COR-L47 (cell line): ENCODE measurements around the gene INVS.
A peak's percentile ranks its signal among the peaks of the same experiment; 100 is the strongest.
"Not testable (repeated sequence)": the region's sequence is repeated elsewhere in the genome, so short reads cannot be mapped to it uniquely, and the experiment has no call there.

Source experiments
- DNase-seq: peaks from one replicate; lab custom pipeline; 2025; lab: John Stamatoyannopoulos, UW

Gene INVS

GRCh38 chr9:100126423-100126822 lies 27.4 kb downstream of the INVS start:
- DNase-seq = no peak

DNA sequence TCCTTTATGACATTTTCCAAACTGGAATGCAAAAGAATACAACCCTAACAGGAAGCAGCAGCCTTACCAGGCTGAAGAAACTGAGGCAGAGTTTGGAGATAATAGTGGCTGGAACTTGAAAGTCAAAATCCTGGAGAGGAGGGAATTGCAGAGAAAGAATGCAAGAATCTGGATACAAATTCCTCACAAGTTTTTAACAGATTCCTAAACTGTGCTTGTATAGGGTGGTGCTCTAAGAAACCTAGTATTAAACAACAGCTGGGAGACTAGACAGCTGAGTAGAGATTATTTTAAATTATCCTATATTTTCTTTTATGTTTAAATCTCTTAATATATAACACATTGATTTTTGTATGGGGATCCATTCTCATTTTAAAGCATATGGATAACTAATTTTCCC lies 30.7 kb downstream of the INVS start:
- no peak for DNase-seq

- DNase-seq = no peak
These were observed 32.2 kb downstream of the INVS start for GRCh38 chr9:100131216-100131615.

DNA sequence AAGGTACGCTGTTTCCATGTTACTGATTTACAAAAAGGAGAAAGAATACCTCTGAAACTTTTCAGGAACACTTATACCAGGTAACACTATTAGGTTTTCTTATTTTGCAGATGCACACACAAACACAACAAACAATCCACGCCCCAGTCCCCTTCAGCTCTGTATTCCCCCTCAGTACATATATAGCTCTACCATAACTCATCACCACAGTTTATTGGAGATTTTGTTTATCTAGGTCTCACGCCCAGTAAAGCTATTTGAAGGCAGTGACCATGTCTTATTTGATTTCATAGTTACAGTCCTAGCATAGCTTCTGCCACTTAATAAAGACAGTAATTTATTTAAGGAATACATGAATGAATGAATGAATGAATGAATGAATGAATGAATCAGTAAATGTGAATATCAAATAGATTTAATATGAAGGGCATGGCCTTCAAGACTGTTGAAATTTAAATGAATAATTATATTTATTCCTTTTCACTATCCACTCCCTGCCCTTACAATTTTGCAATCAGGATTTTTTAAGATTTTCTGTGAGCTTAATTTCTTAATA lies 32.9 kb downstream of the INVS start:
- DNase-seq = no peak

DNA sequence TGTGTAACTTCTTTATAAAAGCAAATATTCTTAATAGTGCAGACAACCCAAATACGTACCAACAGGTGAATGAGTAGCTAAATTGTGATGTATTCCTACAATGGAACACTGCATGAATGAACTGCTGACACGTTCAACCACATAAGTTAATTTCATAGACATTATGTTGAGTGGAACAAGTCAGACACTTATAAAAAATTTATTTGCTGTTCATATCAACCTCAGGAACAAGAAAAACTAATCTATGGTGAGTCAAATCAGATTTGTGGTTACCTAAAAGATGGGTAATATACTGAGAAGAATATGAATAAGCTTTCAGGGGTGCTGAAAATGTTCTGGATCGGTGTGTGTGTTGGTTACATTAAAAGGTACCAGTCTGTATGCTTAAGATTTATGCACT lies 35.7 kb downstream of the INVS start:
- DNase-seq = no peak

- not testable (repeated sequence) for DNase-seq
These were observed 37.8 kb downstream of the INVS start for GRCh38 chr9:100136799-100137198.

- not testable (repeated sequence) for DNase-seq
These were observed 41.3 kb downstream of the INVS start for GRCh38 chr9:100140303-100140702.

- DNase-seq = not testable (repeated sequence)
These were observed 42.8 kb downstream of the INVS start for GRCh38 chr9:100141862-100142261.

DNA sequence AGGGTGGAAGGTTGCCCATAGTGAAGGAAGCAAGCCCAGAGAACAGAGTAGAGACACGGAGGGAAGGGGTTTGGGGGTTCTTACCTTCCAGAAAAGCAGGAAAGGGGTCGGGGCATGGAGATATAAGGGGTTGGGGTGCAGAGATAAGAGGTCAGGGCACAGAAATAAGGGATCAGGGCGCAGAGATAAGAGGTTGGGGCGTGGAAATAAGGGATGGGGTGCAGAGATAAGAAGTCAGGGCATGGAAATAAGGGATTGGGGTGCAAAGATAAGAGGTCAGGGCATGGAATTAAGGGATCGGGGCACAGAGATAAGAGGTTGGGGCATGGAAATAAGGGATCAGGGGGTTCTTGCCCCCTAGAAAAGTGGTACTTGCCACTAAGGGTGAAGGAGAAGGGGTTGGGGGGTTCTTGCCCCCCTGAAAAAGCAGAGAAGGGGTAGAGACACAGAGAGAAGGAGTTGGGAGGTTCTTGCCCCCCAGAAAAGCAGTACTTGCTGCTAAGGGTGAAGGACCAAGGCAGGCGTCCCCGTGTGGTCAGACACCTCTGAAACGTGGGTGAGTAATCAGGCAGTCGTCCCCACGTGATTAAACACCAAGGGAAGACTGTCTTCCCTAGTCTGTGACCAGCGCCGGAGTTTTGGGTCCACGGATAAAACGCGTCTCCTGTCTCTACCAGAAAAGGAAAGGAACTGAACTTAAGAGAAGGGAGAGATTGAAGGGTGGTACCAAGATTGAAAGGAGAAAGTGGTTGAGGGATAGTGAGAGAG lies 46.3 kb downstream of the INVS start:
- DNase-seq = not testable (repeated sequence)

DNA sequence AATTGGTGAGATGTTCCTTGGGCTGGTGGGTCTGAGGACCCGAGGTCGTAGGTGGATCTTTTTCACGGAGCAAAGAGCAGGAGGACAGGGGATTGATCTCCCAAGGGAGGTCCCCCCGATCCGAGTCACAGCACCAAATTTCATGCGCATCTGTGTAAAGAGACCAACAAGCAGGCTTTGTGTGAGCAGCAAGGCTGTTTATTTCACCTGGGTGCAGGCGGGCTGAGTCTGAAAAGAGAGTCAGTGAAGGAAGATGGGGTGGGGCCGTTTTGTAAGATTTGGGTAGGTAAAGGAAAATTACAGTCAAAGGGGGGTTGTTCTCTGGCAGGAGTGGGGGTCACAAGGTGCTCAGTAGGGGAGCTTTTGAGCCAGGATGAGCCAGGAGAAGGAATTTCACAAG lies 46.9 kb downstream of the INVS start:
- DNase-seq = not testable (repeated sequence)

DNA sequence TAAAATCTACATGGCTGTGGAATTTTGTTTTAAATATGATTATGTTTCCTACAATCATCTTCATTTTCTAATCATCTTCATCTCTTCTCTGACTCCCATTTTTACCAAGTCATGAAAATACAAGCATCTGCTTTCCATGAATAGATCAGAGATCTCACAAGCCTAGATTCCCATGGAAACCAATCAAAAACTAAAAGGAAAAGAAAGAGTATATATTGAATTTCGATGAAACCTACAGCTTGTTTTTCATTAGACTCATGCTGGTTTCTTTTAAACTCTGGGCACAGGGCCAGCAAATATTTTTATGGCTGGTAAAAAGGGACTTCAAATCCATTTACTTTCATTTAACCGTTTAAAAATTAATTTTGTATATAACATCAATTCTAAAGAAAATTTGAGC lies 51.2 kb downstream of the INVS start:
- peak; percentile 26 for DNase-seq

- no peak for DNase-seq
These were observed 61.0 kb downstream of the INVS start for GRCh38 chr9:100160021-100160420.

DNA sequence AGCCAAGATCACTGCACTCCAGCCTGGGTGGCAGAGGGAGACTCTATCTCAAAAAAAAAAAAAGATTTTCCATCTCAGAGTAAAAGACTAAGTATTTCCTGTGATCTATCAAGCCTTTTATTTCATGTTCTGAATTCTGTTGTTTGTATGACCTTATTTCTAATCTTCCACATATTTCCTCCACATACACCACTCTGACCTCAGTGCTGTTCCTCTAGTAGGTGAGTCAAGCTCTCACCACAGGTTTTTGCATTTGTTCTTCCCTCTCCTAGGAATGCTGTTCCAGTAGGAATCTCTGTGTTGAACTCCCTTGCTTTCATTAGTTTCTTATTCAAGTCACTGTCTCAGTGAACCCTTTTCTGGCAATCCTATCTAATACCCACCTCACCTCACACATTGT lies 68.1 kb downstream of the INVS start:
- DNase-seq = no peak

DNA sequence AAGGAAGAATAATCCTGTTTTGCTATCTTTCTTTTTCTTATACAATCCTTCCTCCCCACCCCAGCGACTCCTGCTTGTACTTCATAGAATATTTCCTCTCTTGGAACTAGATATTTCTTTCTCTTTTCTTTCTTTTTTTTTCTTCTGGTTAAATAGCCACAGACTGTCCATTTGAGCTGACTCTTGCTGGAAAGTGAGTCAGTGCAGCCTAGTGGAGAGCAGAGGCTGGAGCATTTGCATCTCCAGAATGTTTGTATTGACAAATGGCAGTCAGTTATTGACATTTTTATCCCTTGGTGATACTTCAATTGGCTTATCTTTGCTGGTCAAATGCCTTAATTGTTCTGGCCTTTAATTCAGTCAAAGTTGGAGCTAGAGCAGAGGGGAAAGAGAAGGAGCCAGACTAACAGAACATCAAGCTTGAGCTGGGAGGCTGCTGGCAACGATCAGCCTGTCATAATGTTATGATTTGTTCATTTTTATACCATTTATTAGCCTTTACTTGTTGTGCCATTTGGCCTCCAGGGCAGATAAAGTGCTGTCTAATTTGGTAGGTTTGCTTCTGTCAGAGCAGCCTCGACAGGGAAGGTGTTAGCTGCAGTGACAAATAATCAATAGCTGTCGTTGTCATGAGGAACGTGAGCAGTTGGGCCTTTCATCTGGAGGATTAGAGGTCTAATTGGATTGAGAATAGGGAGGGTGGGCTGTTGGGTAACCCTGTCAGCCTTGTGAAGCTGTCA lies 69.0 kb downstream of the INVS start:
- no peak for DNase-seq

- DNase-seq = no peak
These were observed 71.0 kb downstream of the INVS start for GRCh38 chr9:100170085-100170484.

GRCh38 chr9:100170556-100170955 lies 71.5 kb downstream of the INVS start:
- no peak for DNase-seq

- DNase-seq = no peak
These were observed 87.3 kb downstream of the INVS start for GRCh38 chr9:100186356-100186755.

- no peak for DNase-seq
These were observed 91.3 kb downstream of the INVS start for GRCh38 chr9:100190339-100190738.

DNA sequence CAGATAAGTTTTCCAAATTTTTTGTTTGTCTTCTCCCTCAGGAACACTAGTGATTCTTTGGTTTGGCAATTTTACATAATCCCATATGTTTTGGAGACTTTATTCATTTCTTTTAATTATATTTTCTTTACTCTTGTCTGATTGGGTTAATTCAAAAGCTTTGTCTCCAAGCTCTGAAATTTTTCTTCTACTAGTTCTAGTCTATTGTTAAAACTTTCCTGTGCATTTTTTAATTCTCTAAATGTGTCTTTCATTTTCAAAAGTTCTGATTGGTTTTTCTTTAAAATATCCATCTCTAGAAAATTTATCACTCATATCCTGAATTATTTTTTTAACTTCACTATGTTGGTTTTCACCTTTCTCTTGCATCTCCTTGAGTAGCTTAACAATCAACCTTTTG lies 92.2 kb downstream of the INVS start:
- no peak for DNase-seq

- DNase-seq = no peak
These were observed 94.0 kb downstream of the INVS start for GRCh38 chr9:100193078-100193477.

DNA sequence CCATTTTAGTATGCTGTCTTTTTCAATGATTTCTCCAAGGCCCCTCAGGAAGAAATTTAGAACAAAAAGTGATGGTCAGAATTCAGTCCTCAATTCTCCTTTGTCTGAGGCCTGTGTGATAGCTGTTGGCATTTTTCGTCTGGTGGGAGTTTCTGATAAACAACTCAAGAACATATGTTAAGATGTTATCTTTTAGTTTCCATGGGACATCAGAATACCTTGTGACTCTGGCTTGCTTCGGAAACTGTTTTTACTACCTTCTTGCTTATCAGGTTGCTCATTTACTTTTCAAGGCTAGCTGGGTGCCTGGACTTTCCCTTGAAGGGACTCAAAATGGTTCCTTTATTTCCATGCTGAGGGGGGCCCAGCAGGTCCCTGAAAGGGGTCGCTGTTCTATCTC lies 97.2 kb downstream of the INVS start:
- DNase-seq = no peak

GRCh38 chr9:100196828-100197227 lies 97.8 kb downstream of the INVS start:
- no peak for DNase-seq

DNA sequence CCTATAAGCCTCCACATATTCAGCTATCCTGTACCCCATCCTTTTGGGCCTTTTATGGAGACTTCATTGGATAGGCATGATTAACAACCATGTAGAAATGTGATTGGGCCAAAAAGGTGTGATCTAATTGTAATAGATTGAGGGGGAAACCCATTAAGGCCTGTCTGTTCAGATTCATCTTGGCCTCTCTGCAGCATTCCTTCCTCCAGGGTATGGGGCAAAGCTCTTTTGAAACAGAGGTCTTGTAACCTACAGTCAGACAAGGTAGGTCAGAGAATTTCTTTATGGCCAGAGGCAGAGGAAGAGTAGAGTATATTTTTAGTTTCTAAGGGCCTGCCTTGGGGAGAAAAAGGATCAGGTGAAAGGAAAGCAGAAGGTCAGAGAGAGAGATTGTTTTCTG lies 98.5 kb downstream of the INVS start:
- no peak for DNase-seq
